Spinal cord (tissue), 10 donors: Measurements from ENCODE around the gene SPP1. TPM values are rescaled to one million over a fixed set of nuclear protein-coding genes. Genes with fewer than 3 reads are reported as not detected.
"Not testable (repeated sequence)": the region's sequence is repeated elsewhere in the genome, so short reads cannot be mapped to it uniquely, and the experiment has no call there.

ENCODE experiments used
- DNase-seq, 6 donors: peaks; one replicate each; pipeline versions ENCODE4 v3.0.0 to v3.0.0-alpha.2; 2013 to 2015; ENCODE audit warnings: low spot score in 6 of 6, low read depth in 4 of 6
- H3K27ac ChIP-seq: one replicate; pipeline ENCODE4 v1.5.1; 2013; ENCODE audit warnings: low read depth, low read length, control low read depth
- H3K27me3 ChIP-seq: one replicate; pipeline ENCODE4 v1.6.1; 2013; ENCODE audit warnings: low read length; ENCODE audit not compliant: control insufficient read depth, insufficient read depth
- H3K36me3 ChIP-seq: one replicate; pipeline ENCODE4 v1.6.1; 2013; ENCODE audit warnings: low read length; ENCODE audit not compliant: control insufficient read depth, insufficient read depth
- H3K4me1 ChIP-seq: one replicate; pipeline ENCODE4 v1.6.1; 2013; ENCODE audit warnings: low read length; ENCODE audit not compliant: control insufficient read depth, insufficient read depth
- H3K4me3 ChIP-seq: one replicate; pipeline ENCODE4 v1.5.1; 2013; ENCODE audit warnings: low read depth, low read length, control low read depth
- H3K9me3 ChIP-seq: one replicate; pipeline ENCODE4 v1.6.1; 2013; ENCODE audit warnings: low read length; ENCODE audit not compliant: control insufficient read depth, insufficient read depth
- WGBS: methylation state at CpG from one replicate; pipeline ENCODE4 v1.1.5; 2013; ENCODE audit warnings: missing lambda C conversion rate; ENCODE audit not compliant: insufficient coverage; 5-methylcytosine and 5-hydroxymethylcytosine counted together
- polyA plus RNA-seq, 2 donors: library from polyadenylated mRNA; unstranded; fragments of 120-200 nt; gene quantifications; one replicate each; pipeline ENCODE4 v1.2.1, GENCODE V29; 2013; ENCODE audit not compliant: insufficient read length in 2 of 2
- total RNA-seq, 2 donors: library from RNA; depleted of rRNA in 1 of 2; stranded (reverse); fragments of 120-200 nt in 1 of 2; fragments of >200 nt in 1 of 2; gene quantifications; one replicate each; pipeline versions ENCODE4 v1.2.3 to v1.2.4, GENCODE V29; 2013 to 2014
- donor health status: healthy.

SPP1 gene
- total and polyA plus RNA-seq, 4 donors: 327 to 589 (median 453) TPM

- H3K4me1 ChIP-seq: no peaks in the 10 kb centered on the region
- 100% methylated on average over 1 of the region's 1 CpG for WGBS
- no peaks in the 10 kb centered on the region for H3K9me3 ChIP-seq
- no peak overlapping the region for H3K4me3 ChIP-seq
- H3K36me3 ChIP-seq: no peaks in the 10 kb centered on the region
- no peak overlapping the region for H3K27ac ChIP-seq
- DNase-seq: no peak
- H3K27me3 ChIP-seq: no peaks in the 10 kb centered on the region
Measured at GRCh38 chr4:87937523-87937922, 38.0 kb upstream of the SPP1 start.

GRCh38 chr4:87938746-87939145 lies 36.8 kb upstream of the SPP1 start:
- no peak for DNase-seq
- no peaks in the 10 kb centered on the region for H3K9me3 ChIP-seq
- H3K4me1 ChIP-seq: no peaks in the 10 kb centered on the region
- no peak overlapping the region for H3K27ac ChIP-seq
- no peak overlapping the region for H3K4me3 ChIP-seq
- H3K27me3 ChIP-seq: no peaks in the 10 kb centered on the region
- H3K36me3 ChIP-seq: no peaks in the 10 kb centered on the region

GRCh38 chr4:87939978-87940690 lies 35.4 kb upstream of the SPP1 start:
- Histone ChIP-seq H3K4me1 (no peaks in the 10 kb centered on the region), H3K9me3 (no peaks in the 10 kb centered on the region), H3K27me3 (no peaks in the 10 kb centered on the region), H3K4me3 (no peak overlapping the region), H3K36me3 (no peaks in the 10 kb centered on the region), H3K27ac (no peak overlapping the region)
- DNase-seq: no peak
- no CpG with 5 or more reads among the region's 2 CpGs for WGBS

GRCh38 chr4:87940809-87941208 lies 34.7 kb upstream of the SPP1 start:
- no CpG with 5 or more reads among the region's 2 CpGs for WGBS

GRCh38 chr4:87941537-87942392 lies 33.7 kb upstream of the SPP1 start:
- H3K27me3 ChIP-seq: no peaks in the 10 kb centered on the region
- 51% methylated on average over 5 of the region's 5 CpGs for WGBS
- H3K4me3 ChIP-seq: no peak overlapping the region
- DNase-seq: no peak
- H3K9me3 ChIP-seq: no peaks in the 10 kb centered on the region
- no peaks in the 10 kb centered on the region for H3K36me3 ChIP-seq
- H3K4me1 ChIP-seq: no peaks in the 10 kb centered on the region
- no peak overlapping the region for H3K27ac ChIP-seq

More at GRCh38 chr4:87940809-87941208, 34.7 kb upstream of the SPP1 start:
- not testable (repeated sequence) for H3K9me3 ChIP-seq, H3K27ac ChIP-seq, H3K4me1 ChIP-seq, DNase-seq, H3K27me3 ChIP-seq, H3K36me3 ChIP-seq, H3K4me3 ChIP-seq

GRCh38 chr4:87943660-87944149 lies 31.8 kb upstream of the SPP1 start:
- 100% methylated on average over 1 of the region's 3 CpGs for WGBS

GRCh38 chr4:87944967-87945366 lies 30.5 kb upstream of the SPP1 start:
- DNase-seq: no peak
- no peaks in the 10 kb centered on the region for H3K4me1 ChIP-seq
- no peaks in the 10 kb centered on the region for H3K9me3 ChIP-seq
- H3K4me3 ChIP-seq: no peak overlapping the region
- no peaks in the 10 kb centered on the region for H3K27me3 ChIP-seq
- H3K27ac ChIP-seq: no peak overlapping the region
- 90% methylated on average over 6 of the region's 8 CpGs for WGBS
- H3K36me3 ChIP-seq: no peaks in the 10 kb centered on the region

More at GRCh38 chr4:87943660-87944149, 31.8 kb upstream of the SPP1 start:
- no peaks in the 10 kb centered on the region for H3K4me1 ChIP-seq
- no peaks in the 10 kb centered on the region for H3K27me3 ChIP-seq
- H3K36me3 ChIP-seq: no peaks in the 10 kb centered on the region
- no peak overlapping the region for H3K4me3 ChIP-seq
- DNase-seq: no peak
- H3K27ac ChIP-seq: no peak overlapping the region
- no peaks in the 10 kb centered on the region for H3K9me3 ChIP-seq

GRCh38 chr4:87946766-87947165 lies 28.7 kb upstream of the SPP1 start:
- Histone ChIP-seq H3K27ac (no peak overlapping the region), H3K36me3 (no peaks in the 10 kb centered on the region), H3K4me3 (no peak overlapping the region), H3K4me1 (no peaks in the 10 kb centered on the region), H3K27me3 (no peaks in the 10 kb centered on the region), H3K9me3 (no peaks in the 10 kb centered on the region)
- DNase-seq: no peak
- WGBS: 100% methylated on average over 1 of the region's 3 CpGs

- 86% methylated on average over 4 of the region's 6 CpGs for WGBS
- no peak overlapping the region for H3K27ac ChIP-seq
- DNase-seq: no peak
Measured at GRCh38 chr4:87947381-87948160, 27.9 kb upstream of the SPP1 start.

More at GRCh38 chr4:87947381-87948160, 27.9 kb upstream of the SPP1 start:
- Histone ChIP-seq H3K27me3 (no peaks in the 10 kb centered on the region), H3K4me1 (no peaks in the 10 kb centered on the region), H3K36me3 (no peaks in the 10 kb centered on the region), H3K9me3 (no peaks in the 10 kb centered on the region), H3K4me3 (no peak overlapping the region)
